HCT116 (cell line): ENCODE measurements around the gene COMMD10. TPM values are rescaled to one million over a fixed set of nuclear protein-coding genes. Genes with fewer than 3 reads are reported as not detected.

Experiments
- ATAC-seq: fragments of 200-7000 bp; cut with Tn5 transposase; 2 replicates; pipeline ENCODE4 v1.9.1; 2020; ENCODE audit warnings: mild to moderate bottlenecking, moderate library complexity
- BruUV-seq: library from RNA; stranded (reverse); fragments of 400-500 nt; replicated peaks from 2 replicates; lab custom pipeline; 2021; lab: Mats Ljungman, UMichigan
- CTCF ChIA-PET: fragments of 300-600 bp; sonication (Branson Sonifier 250); formaldehyde crosslinking; loops from one replicate; lab custom pipeline; 2021; ENCODE audit warnings: antibody characterized with exemption; lab: Charles Lee
- POLR2A ChIA-PET: fragments of 300-600, 350-600 bp; sonication (Branson Sonifier 250); formaldehyde crosslinking; loops from one replicate; lab custom pipeline; 2021; ENCODE audit warnings: antibody characterized with exemption; lab: Charles Lee
- RAD21 ChIA-PET, 2 experiments: fragments of 300-600 bp; sonication (Branson Sonifier 250); formaldehyde crosslinking; loops; one replicate each; lab custom pipeline; 2023; ENCODE audit warnings: low total read pairs in 2 of 2; ENCODE audit not compliant: uncharacterized antibody in 2 of 2, unreplicated experiment in 2 of 2, low non-redundant PET in 1 of 2; lab: Charles Lee
- DNase-seq: peaks from one replicate; pipeline ENCODE4 v3.0.0-alpha.2; 2010; ENCODE audit warnings: low read depth, low spot score
- H2AFZ ChIP-seq: fragments of 200-600 bp; shearing (Covaris generic), sonication (generic); 2 replicates; pipeline ENCODE4 v1.6.1; 2017; ENCODE audit warnings: low read depth, mixed run types, mixed read lengths, antibody characterized with exemption, low read length; ENCODE audit not compliant: poor library complexity, severe bottlenecking
- H3K27ac ChIP-seq: 2 replicates; pipeline ENCODE4 v1.5.1; 2012; ENCODE audit warnings: low read depth, low read length
- H3K27me3 ChIP-seq: fragments of 200-600 bp; sonication (generic); 2 replicates; pipeline ENCODE4 v1.6.1; 2016; ENCODE audit warnings: mixed run types, low read length, mixed read lengths; ENCODE audit not compliant: insufficient read depth
- H3K36me3 ChIP-seq, 2 experiments: fragments of 200-500 bp in 1 of 2; fragments of 200-600 bp in 1 of 2; sonication (Bioruptor generic) in 1 of 2; sonication (generic) in 1 of 2; 2 replicates each; pipeline versions ENCODE4 v1.5.1 to v1.6.1; 2014 to 2016; ENCODE audit warnings: low read length in 2 of 2, inconsistent platforms in 1 of 2, mixed read lengths in 1 of 2, mixed run types in 1 of 2; ENCODE audit not compliant: insufficient read depth in 2 of 2, control insufficient read depth in 1 of 2
- H3K4me1 ChIP-seq, 2 experiments: fragments of 200-600 bp in 1 of 2; sonication (generic) in 1 of 2; 2 replicates each; pipeline versions ENCODE4 v1.5.1 to v1.6.1; 2012 to 2017; ENCODE audit warnings: low read length in 2 of 2, inconsistent platforms in 1 of 2, mild to moderate bottlenecking in 1 of 2, mixed read lengths in 1 of 2, mixed run types in 1 of 2, moderate library complexity in 1 of 2; ENCODE audit not compliant: insufficient read depth in 2 of 2, control insufficient read depth in 1 of 2
- H3K4me2 ChIP-seq: fragments of 200-600 bp; sonication (generic); 2 replicates; pipeline ENCODE4 v1.6.1; 2017; ENCODE audit warnings: mixed run types, low read length, mixed read lengths
- H3K4me3 ChIP-seq, 2 experiments: fragments of 200-600 bp in 1 of 2; sonication (generic) in 1 of 2; replicated peaks in 1 of 2; 2 replicates each; pipeline ENCODE4 v1.5.1; 2011 to 2016; ENCODE audit warnings: low read length in 2 of 2, control low read depth in 1 of 2, low read depth in 1 of 2, mild to moderate bottlenecking in 1 of 2, mixed read lengths in 1 of 2, mixed run types in 1 of 2
- H3K79me2 ChIP-seq: fragments of 200-600 bp; sonication (generic); 2 replicates; pipeline ENCODE4 v1.6.1; 2017; ENCODE audit warnings: mild to moderate bottlenecking, mixed run types, low read length, moderate library complexity, mixed read lengths; ENCODE audit not compliant: insufficient read depth
- H3K9ac ChIP-seq: fragments of 200-600 bp; sonication (generic); 2 replicates; pipeline ENCODE4 v1.6.1; 2016; ENCODE audit warnings: low read length, mixed read lengths
- H3K9me2 ChIP-seq: fragments of 200-600 bp; sonication (generic), shearing (Covaris generic); 2 replicates; pipeline ENCODE4 v1.6.1; 2017; ENCODE audit warnings: mixed run types, mild to moderate bottlenecking, moderate library complexity; ENCODE audit not compliant: insufficient read depth
- H3K9me3 ChIP-seq, 2 experiments: fragments of 200-500 bp in 1 of 2; fragments of 200-600 bp in 1 of 2; sonication (Bioruptor generic) in 1 of 2; sonication (generic) in 1 of 2; 2 replicates each; pipeline ENCODE4 v1.6.1; 2014 to 2017; ENCODE audit warnings: low read length in 2 of 2, mixed read lengths in 2 of 2, inconsistent platforms in 1 of 2, low read depth in 1 of 2, mild to moderate bottlenecking in 1 of 2, mixed run types in 1 of 2, moderate library complexity in 1 of 2; ENCODE audit not compliant: control insufficient read depth in 1 of 2, insufficient read depth in 1 of 2
- H4K20me1 ChIP-seq: fragments of 200-600 bp; sonication (generic), shearing (Covaris generic); 2 replicates; pipeline ENCODE4 v1.6.1; 2017; ENCODE audit warnings: mixed run types, mild to moderate bottlenecking, moderate library complexity; ENCODE audit not compliant: insufficient read depth
- CBX3 ChIP-seq: IDR thresholded peaks from 2 replicates; pipeline ENCODE4 v1.6.1; 2012; ENCODE audit warnings: low read depth
- CEBPB ChIP-seq: IDR thresholded peaks from 2 replicates; pipeline ENCODE4 v1.6.1; 2012; ENCODE audit warnings: low read depth
- ELF1 ChIP-seq: IDR thresholded peaks from 2 replicates; pipeline ENCODE4 v1.6.1; 2012; ENCODE audit warnings: low read depth, borderline replicate concordance
- EZH2phosphoT487 ChIP-seq: fragments of 200-600 bp; IDR thresholded peaks from 2 replicates; pipeline ENCODE4 v1.6.1; 2018; ENCODE audit warnings: antibody characterized with exemption, borderline replicate concordance
- JUND ChIP-seq: IDR thresholded peaks from 2 replicates; pipeline ENCODE4 v1.6.1; 2012
- MAX ChIP-seq: IDR thresholded peaks from 2 replicates; pipeline ENCODE4 v1.6.1; 2012
- POLR2A ChIP-seq: IDR thresholded peaks from 2 replicates; pipeline ENCODE4 v1.7.0; 2011; ENCODE audit warnings: borderline replicate concordance; ENCODE audit not compliant: insufficient read depth, insufficient read length; ENCODE audit errors: extremely low read depth
- REST ChIP-seq: IDR thresholded peaks from 2 replicates; pipeline ENCODE4 v1.6.1; 2012; ENCODE audit warnings: low read depth
- ZBTB33 ChIP-seq: IDR thresholded peaks from 2 replicates; pipeline ENCODE4 v1.6.1; 2011; ENCODE audit warnings: mild to moderate bottlenecking, low read length, moderate library complexity; ENCODE audit not compliant: insufficient replicate concordance; ENCODE audit errors: extremely low read depth
- intact Hi-C: fragments of 100-400 bp; cut with micrococcal nuclease; formaldehyde crosslinking; loops from 2 replicates; pipeline ENCODE4 v1.10.0; 2022
- total RNA-seq: library from RNA; stranded (reverse); gene quantifications from one replicate; pipeline ENCODE4 v1.2.1, GENCODE V29; 2021; ENCODE audit not compliant: unreplicated experiment

COMMD10 gene
- total RNA-seq, 1 experiment from 2014 or later: 35.3 TPM

GRCh38 chr5:116329503-116329902, 244.7 kb downstream of the COMMD10 start (continued):
- TF ChIP-seq REST (no peak), CBX3 (no peak), POLR2A (no peak), EZH2phosphoT487 (no peak), JUND (no peak), ZBTB33 (no peak), ELF1 (no peak), CEBPB (no peak), MAX (no peak)

GRCh38 chr5:116340799-116341198, 256.0 kb downstream of the COMMD10 start:
- Histone ChIP-seq H3K9me3 (0 out of 4 replicates have a peak, but pooled peaks cover 0 to 4% of the 10 kb centered on the region in 2 experiments), H3K79me2 (no peaks in the 10 kb centered on the region), H3K4me3 (no peak overlapping the region), H3K27me3 (no peaks in the 10 kb centered on the region), H4K20me1 (no peaks in the 10 kb centered on the region), H2AFZ (no peak overlapping the region), H3K9me2 (no peaks in the 10 kb centered on the region), H3K27ac (no peak overlapping the region), H3K9ac (no peak overlapping the region), H3K4me2 (no peak overlapping the region), H3K36me3 (no peaks in the 10 kb centered on the region), H3K4me1 (no peaks in the 10 kb centered on the region)
- no TSS peak for BruUV-seq
- DNase-seq (no peak), ATAC-seq (no peak)
- TF ChIP-seq REST: no peak
- RAD21 ChIA-PET: no interaction called here
- intact Hi-C loops: no loop called here
- CTCF ChIA-PET: no interaction called here
- POLR2A ChIA-PET: no interaction called here
